Peyer's patch (tissue), 4 donors: ENCODE measurements around the gene MRPS21.

Experiments
- POLR2A ChIP-seq, 2 donors: fragments of 450-650 bp; IDR thresholded peaks; one replicate each; pipeline ENCODE4 v1.5.1; 2017; ENCODE audit warnings: antibody characterized with exemption in 2 of 2, mild to moderate bottlenecking in 2 of 2, moderate library complexity in 2 of 2
- TF ChIP-seq, protein P1 (sequence below), 6 experiments: fragments of 450-650 bp in 4 of 6; fragments of 200-600 bp in 2 of 6; sonication (generic) in 1 of 6; IDR thresholded peaks; one replicate each; pipeline ENCODE4 v1.5.1; 2017 to 2019; ENCODE audit warnings: antibody characterized with exemption in 6 of 6, mild to moderate bottlenecking in 3 of 6, moderate library complexity in 1 of 6

DNA sequence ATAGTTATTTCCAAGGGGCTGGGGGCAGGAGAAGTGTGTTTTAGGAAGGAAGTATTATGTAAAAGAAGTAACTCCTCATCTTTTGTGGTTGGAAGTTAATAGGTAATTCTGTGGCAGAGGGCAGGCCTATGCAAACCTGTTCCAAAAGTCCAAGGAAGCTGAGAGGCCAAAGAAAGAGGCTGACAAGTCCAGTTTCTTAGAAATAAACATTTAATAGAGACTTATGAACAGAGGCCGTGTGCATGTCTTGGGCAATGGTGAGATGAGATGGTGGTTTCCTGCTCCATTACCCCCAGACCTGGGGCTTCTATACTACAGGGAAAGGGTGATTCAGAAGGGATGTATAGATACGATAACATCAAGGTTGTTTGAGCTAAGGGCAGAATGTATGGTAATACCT lies 43.7 kb upstream of the MRPS21 start:
- TF ChIP-seq, protein P1, sequence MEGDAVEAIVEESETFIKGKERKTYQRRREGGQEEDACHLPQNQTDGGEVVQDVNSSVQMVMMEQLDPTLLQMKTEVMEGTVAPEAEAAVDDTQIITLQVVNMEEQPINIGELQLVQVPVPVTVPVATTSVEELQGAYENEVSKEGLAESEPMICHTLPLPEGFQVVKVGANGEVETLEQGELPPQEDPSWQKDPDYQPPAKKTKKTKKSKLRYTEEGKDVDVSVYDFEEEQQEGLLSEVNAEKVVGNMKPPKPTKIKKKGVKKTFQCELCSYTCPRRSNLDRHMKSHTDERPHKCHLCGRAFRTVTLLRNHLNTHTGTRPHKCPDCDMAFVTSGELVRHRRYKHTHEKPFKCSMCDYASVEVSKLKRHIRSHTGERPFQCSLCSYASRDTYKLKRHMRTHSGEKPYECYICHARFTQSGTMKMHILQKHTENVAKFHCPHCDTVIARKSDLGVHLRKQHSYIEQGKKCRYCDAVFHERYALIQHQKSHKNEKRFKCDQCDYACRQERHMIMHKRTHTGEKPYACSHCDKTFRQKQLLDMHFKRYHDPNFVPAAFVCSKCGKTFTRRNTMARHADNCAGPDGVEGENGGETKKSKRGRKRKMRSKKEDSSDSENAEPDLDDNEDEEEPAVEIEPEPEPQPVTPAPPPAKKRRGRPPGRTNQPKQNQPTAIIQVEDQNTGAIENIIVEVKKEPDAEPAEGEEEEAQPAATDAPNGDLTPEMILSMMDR (IDR thresholded peaks at IDR 0.05): no peak
- TF ChIP-seq POLR2A (IDR thresholded peaks at IDR 0.05): no peak
